HepG2 (cell line): ENCODE measurements around the gene PDE8B. TPM values are rescaled to one million over a fixed set of nuclear protein-coding genes. Genes with fewer than 3 reads are reported as not detected.
"Not testable (repeated sequence)": the region's sequence is repeated elsewhere in the genome, so short reads cannot be mapped to it uniquely, and the experiment has no call there.

Experiments
- ATAC-seq: fragments of 200-7000 bp; cut with Tn5 transposase; 3 replicates; pipeline ENCODE4 v1.9.1; 2020; ENCODE audit warnings: mild to moderate bottlenecking, moderate library complexity
- BruUV-seq: library from RNA; stranded (reverse); fragments of 400-500 nt; replicated peaks from 2 replicates; lab custom pipeline; 2021; lab: Mats Ljungman, UMichigan
- CTCF ChIA-PET: fragments of 300-600 bp; formaldehyde crosslinking; extraction: SDS; loops from one replicate; lab custom pipeline; 2021; ENCODE audit warnings: low total read pairs, inconsistent platforms, low intra/inter-chr PET ratio; lab: Yijun Ruan, JAX
- POLR2A ChIA-PET: fragments of 350-600 bp; sonication (Branson Sonifier 250); formaldehyde crosslinking; loops from one replicate; lab custom pipeline; 2020; ENCODE audit warnings: antibody characterized with exemption, inconsistent platforms; lab: Yijun Ruan, JAX
- DNase-seq: peaks from one replicate; pipeline ENCODE4 v3.0.0-alpha.2; 2015; ENCODE audit warnings: low spot score
- FAIRE-seq: peaks from 3 replicates; lab custom pipeline; 2011; peaks lifted over from hg19 to GRCh38; lab: Jason Lieb, UNC
- H2AFZ ChIP-seq: one replicate; pipeline ENCODE4 v1.6.1; 2011; ENCODE audit warnings: low read length, inconsistent platforms
- H3K27ac ChIP-seq: fragments of 300-600 bp; 3 replicates; pipeline ENCODE4 v1.8.0; 2011; ENCODE audit warnings: mixed run types, mild to moderate bottlenecking, mixed read lengths, low read length, inconsistent platforms; ENCODE audit not compliant: insufficient read depth; ENCODE audit errors: extremely low read length
- H3K27me3 ChIP-seq, 2 experiments: fragments of 200-600 bp in 1 of 2; 2 replicates in 1 of 2; 3 replicates in 1 of 2; pipeline versions ENCODE4 v1.6.0 to v1.8.0; 2011; ENCODE audit warnings: low read length in 2 of 2, mild to moderate bottlenecking in 2 of 2, moderate library complexity in 2 of 2, inconsistent platforms in 1 of 2; ENCODE audit not compliant: insufficient read depth in 2 of 2, control insufficient read depth in 1 of 2
- H3K36me3 ChIP-seq, 2 experiments: fragments of 200-600 bp in 1 of 2; replicated peaks in 1 of 2; 2 replicates in 1 of 2; 3 replicates in 1 of 2; pipeline versions ENCODE4 v1.5.1 to v1.8.0; 2011; ENCODE audit warnings: low read length in 2 of 2, inconsistent platforms in 1 of 2; ENCODE audit not compliant: insufficient read depth in 2 of 2, control insufficient read depth in 1 of 2
- H3K4me1 ChIP-seq: 2 replicates; pipeline ENCODE4 v1.5.1; 2012; ENCODE audit warnings: low read length, inconsistent platforms; ENCODE audit not compliant: insufficient read depth
- H3K4me2 ChIP-seq: 2 replicates; pipeline ENCODE4 v1.6.0; 2011; ENCODE audit warnings: low read depth, low read length, inconsistent platforms
- H3K4me3 ChIP-seq, 3 experiments: fragments of 200-600 bp in 1 of 3; sonication (generic), shearing (Covaris generic) in 1 of 3; replicated peaks in 1 of 3; 2 replicates each; pipeline ENCODE4 v1.5.1; 2011 to 2016; ENCODE audit warnings: low read length in 3 of 3, inconsistent platforms in 2 of 3, low read depth in 2 of 3, mild to moderate bottlenecking in 2 of 3, control low read depth in 1 of 3, mixed read lengths in 1 of 3; ENCODE audit not compliant: insufficient read depth in 1 of 3
- H3K79me2 ChIP-seq: one replicate; pipeline ENCODE4 v1.6.1; 2011; ENCODE audit warnings: low read length, inconsistent platforms; ENCODE audit not compliant: insufficient read depth
- H3K9ac ChIP-seq: 2 replicates; pipeline ENCODE4 v1.6.0; 2011; ENCODE audit warnings: mild to moderate bottlenecking, low read depth, low read length, inconsistent platforms; ENCODE audit not compliant: insufficient read depth
- H3K9me3 ChIP-seq: 2 replicates; pipeline ENCODE4 v1.5.1; 2012; ENCODE audit warnings: mild to moderate bottlenecking, low read length
- H4K20me1 ChIP-seq: 2 replicates; pipeline ENCODE4 v1.6.0; 2011; ENCODE audit warnings: inconsistent platforms, mild to moderate bottlenecking, low read length, moderate library complexity; ENCODE audit not compliant: insufficient read depth
- ARID5B ChIP-seq: IDR thresholded peaks from 2 replicates; pipeline ENCODE4 v1.4.0; 2020; ENCODE audit warnings: mild to moderate bottlenecking, missing genetic modification reagents
- CREM ChIP-seq, 2 experiments: sonication (generic) in 1 of 2; formaldehyde crosslinking in 1 of 2; IDR thresholded peaks; 2 replicates each; pipeline versions ENCODE4 v1.4.0 to v1.6.1; 2016 to 2020; ENCODE audit warnings: antibody characterized with exemption in 1 of 2, mild to moderate bottlenecking in 1 of 2, missing genetic modification reagents in 1 of 2
- FOXA3 ChIP-seq: IDR thresholded peaks from 2 replicates; pipeline ENCODE4 v1.6.1; 2016; ENCODE audit warnings: missing genetic modification reagents, missing compliant biosample characterization
- FOXP1 ChIP-seq, 2 experiments: fragments of 450-650 bp in 1 of 2; IDR thresholded peaks; 2 replicates each; pipeline ENCODE4 v1.6.1; 2017 to 2018; ENCODE audit warnings: antibody characterized with exemption in 1 of 2
- GATAD2A ChIP-seq: IDR thresholded peaks from 2 replicates; pipeline ENCODE4 v1.6.1; 2016
- HNF4A ChIP-seq: sonication (generic); formaldehyde crosslinking; IDR thresholded peaks from 2 replicates; pipeline ENCODE4 v1.4.0; 2020; ENCODE audit warnings: missing genetic modification reagents
- ISL2 ChIP-seq: sonication (generic); formaldehyde crosslinking; IDR thresholded peaks from 2 replicates; pipeline ENCODE4 v1.5.0; 2020; ENCODE audit warnings: missing genetic modification reagents
- NCOA2 ChIP-seq: sonication (generic); formaldehyde crosslinking; IDR thresholded peaks from 2 replicates; pipeline ENCODE4 v1.8.0; 2022; ENCODE audit warnings: inconsistent platforms
- ONECUT2 ChIP-seq: sonication (generic); formaldehyde crosslinking; IDR thresholded peaks from 2 replicates; pipeline ENCODE4 v1.4.0; 2020; ENCODE audit warnings: missing genetic modification reagents
- PAXIP1 ChIP-seq: sonication (generic); formaldehyde crosslinking; conservative IDR thresholded peaks from 2 replicates; pipeline ENCODE4 v1.4.0; 2020; ENCODE audit warnings: mild to moderate bottlenecking, missing genetic modification reagents, moderate library complexity
- SOX13 ChIP-seq, 3 experiments: fragments of 450-650 bp in 1 of 3; sonication (generic) in 1 of 3; formaldehyde crosslinking in 1 of 3; IDR thresholded peaks in 2 of 3; conservative IDR thresholded peaks in 1 of 3; 2 replicates each; pipeline versions ENCODE4 v1.5.0 to v1.6.1; 2016 to 2020; ENCODE audit warnings: antibody characterized with exemption in 1 of 3, mild to moderate bottlenecking in 1 of 3, missing compliant biosample characterization in 1 of 3, missing genetic modification reagents in 1 of 3, moderate library complexity in 1 of 3
- SOX6 ChIP-seq, 2 experiments: fragments of 450-650 bp in 1 of 2; sonication (generic) in 1 of 2; formaldehyde crosslinking in 1 of 2; IDR thresholded peaks; 2 replicates each; pipeline versions ENCODE4 v1.4.0 to v1.6.1; 2017 to 2020; ENCODE audit warnings: antibody characterized with exemption in 1 of 2, mild to moderate bottlenecking in 1 of 2, missing genetic modification reagents in 1 of 2
- TCF7 ChIP-seq: sonication (generic); IDR thresholded peaks from 2 replicates; pipeline ENCODE4 v1.6.1; 2016; ENCODE audit warnings: antibody characterized with exemption, low read depth
- WGBS: methylation state at CpG from one replicate; pipeline ENCODE4 v1.1.6; 2017; ENCODE audit warnings: low lambda C conversion rate; 5-methylcytosine and 5-hydroxymethylcytosine counted together
- in situ Hi-C: cut with HindIII; loops from 2 replicates; pipeline ENCODE4 v1.10.0; 2017; ENCODE audit warnings: low pct_unique_long_range_greater_than_20kb; ENCODE audit not compliant: extremely low pct_ligation_motif_present
- intact Hi-C: fragments of 100-400 bp; cut with micrococcal nuclease; formaldehyde crosslinking; loops from one replicate; pipeline ENCODE4 v1.10.0; 2022; ENCODE audit not compliant: unreplicated experiment
- polyA plus RNA-seq, 8 experiments: library from polyadenylated mRNA; depleted of rRNA in 3 of 8; stranded (reverse) in 7 of 8; unstranded in 1 of 8; fragments of >200 nt; fragmentation: Illumina TruSeq in 4 of 8; extraction: Trizol in 4 of 8; gene quantifications; 2 replicates each; pipeline versions ENCODE4 v1.2.1 to v1.2.3, GENCODE V29; 2011 to 2016; ENCODE audit warnings: low read depth in 4 of 8, missing spikeins in 1 of 8, mixed read lengths in 1 of 8; ENCODE audit not compliant: insufficient read depth in 1 of 8
- total RNA-seq, 5 experiments: library from RNA; depleted of rRNA; stranded (reverse); fragments of >200 nt; fragmentation: Illumina TruSeq; extraction: Trizol; gene quantifications; 2 replicates each; pipeline ENCODE4 v1.2.3, GENCODE V29; 2016; ENCODE audit warnings: low read depth in 1 of 5

The PDE8B gene
- total and polyA plus RNA-seq, 2 of the 13 experiments (the other 11 are each of a cell fraction or from before 2014, with no cell fraction given), result 0.07 TPM; not detected in 1

- H3K27me3 ChIP-seq; intact Hi-C loops; CTCF ChIA-PET; H2AFZ ChIP-seq; H4K20me1 ChIP-seq; TF ChIP-seq CREM (CRISPR knock-in tag; IDR thresholded peaks at IDR 0.05); FOXP1 (IDR thresholded peaks at IDR 0.05); SOX13 (IDR thresholded peaks at IDR 0.05); SOX6 (IDR thresholded peaks at IDR 0.05): not testable (repeated sequence)
- TF ChIP-seq GATAD2A (CRISPR knock-in tag), result peak; percentile 54; the same call in 1 of the 2 replicates
- peak; percentile 50; the same call in 1 of the 2 replicates for TF ChIP-seq ARID5B (CRISPR knock-in tag)
- peak; percentile 38; the same call in 1 of the 2 replicates for TF ChIP-seq PAXIP1
- TF ChIP-seq NCOA2 (CRISPR knock-in tag), result 0 out of 2 replicates have a peak, but pooled peaks have one; percentile 36
- TF ChIP-seq CREM (IDR thresholded peaks at IDR 0.05), result 0 out of 2 replicates have a peak, but pooled peaks have one; percentile 12
- peak; percentile 38; the same call in 1 of the 2 replicates for TF ChIP-seq ONECUT2
- TF ChIP-seq TCF7, result peak; percentile 51; the same call in 1 of the 2 replicates
- TF ChIP-seq FOXA3 (CRISPR knock-in tag), result peak; percentile 50
- peak; percentile 66 for TF ChIP-seq ISL2 (CRISPR knock-in tag)
- peak; percentile 48; the same call in 1 of the 2 replicates for TF ChIP-seq FOXP1 (CRISPR knock-in tag; IDR thresholded peaks at IDR 0.05)
- peak in 1 of 2 experiments; percentile 33; a peak in 1 of 4 replicates for TF ChIP-seq SOX13 (CRISPR knock-in tag; conservative IDR thresholded peaks at IDR 0.05 in 1 of 2, IDR thresholded peaks at IDR 0.05 in 1 of 2)
- TF ChIP-seq SOX6 (CRISPR knock-in tag; IDR thresholded peaks at IDR 0.05), result peak; percentile 56; the same call in 1 of the 2 replicates
- peak; percentile 16; the same call in 1 of the 2 replicates for TF ChIP-seq HNF4A
- TF ChIP-seq, all 625 proteins: peak for 13; not testable (repeated sequence) for 612
- H3K36me3 ChIP-seq, ATAC-seq, BruUV-seq, H3K27ac ChIP-seq, H3K9me3 ChIP-seq, in situ Hi-C loops, POLR2A ChIA-PET, H3K9ac ChIP-seq, DNase-seq, H3K4me3 ChIP-seq, H3K79me2 ChIP-seq, H3K4me2 ChIP-seq, FAIRE-seq: not testable (repeated sequence)
- H3K4me1 ChIP-seq, result peaks cover 20% of the 10 kb centered on the region
- WGBS, result 0% methylated on average over 1 of the region's 1 CpG
Observed at GRCh38 chr5:77386340-77386739, 175.9 kb downstream of the PDE8B start.
